Natural killer cell (primary cell): ENCODE results near the gene SGK2. TPM values are rescaled to one million over a fixed set of nuclear protein-coding genes. Genes with fewer than 3 reads are reported as not detected.

Experiments used
- ATAC-seq, 3 donors: fragments of 150-1000 bp in 2 of 3; fragments of 200-7000 bp in 1 of 3; cut with Tn5 transposase; 1 replicate in 1 of 3; 2 replicates in 2 of 3; pipeline ENCODE4 v1.10.0; 2021; ENCODE audit warnings: mild to moderate bottlenecking in 2 of 3, moderate library complexity in 2 of 3
- DNase-seq, 2 donors: peaks; one replicate each; pipeline versions ENCODE4 v3.0.0 to v3.0.0-alpha.2; 2013 to 2021; ENCODE audit warnings: mixed read lengths in 1 of 2
- H3K27ac ChIP-seq: one replicate; pipeline ENCODE4 v1.5.1; 2013; ENCODE audit warnings: mild to moderate bottlenecking, low read length
- H3K27me3 ChIP-seq: one replicate; pipeline ENCODE4 v1.6.1; 2013; ENCODE audit warnings: low read length; ENCODE audit not compliant: control insufficient read depth, insufficient read depth
- H3K36me3 ChIP-seq: one replicate; pipeline ENCODE4 v1.6.1; 2013; ENCODE audit warnings: low read length; ENCODE audit not compliant: control insufficient read depth, insufficient read depth
- H3K4me1 ChIP-seq: one replicate; pipeline ENCODE4 v1.6.1; 2013; ENCODE audit warnings: low read length; ENCODE audit not compliant: control insufficient read depth, insufficient read depth
- H3K4me3 ChIP-seq: one replicate; pipeline ENCODE4 v1.5.1; 2013; ENCODE audit warnings: low read length
- H3K9me3 ChIP-seq: one replicate; pipeline ENCODE4 v1.6.1; 2013; ENCODE audit warnings: low read length; ENCODE audit not compliant: control insufficient read depth, insufficient read depth
- H3K27ac Mint-ChIP-seq, 2 donors: one replicate each; pipeline ENCODE4 v1.8.0; 2022; ENCODE audit warnings: mild to moderate bottlenecking in 2 of 2, mixed read lengths in 2 of 2, moderate library complexity in 1 of 2
- H3K27me3 Mint-ChIP-seq, 2 donors: one replicate each; pipeline ENCODE4 v1.8.0; 2022; ENCODE audit warnings: low read depth in 2 of 2, mixed read lengths in 2 of 2
- H3K36me3 Mint-ChIP-seq: one replicate; pipeline ENCODE4 v1.8.0; 2022; ENCODE audit warnings: mixed read lengths
- H3K4me1 Mint-ChIP-seq, 2 donors: one replicate each; pipeline ENCODE4 v1.8.0; 2022; ENCODE audit warnings: mixed read lengths in 2 of 2
- H3K4me3 Mint-ChIP-seq: one replicate; pipeline ENCODE4 v1.8.0; 2022; ENCODE audit warnings: mild to moderate bottlenecking, moderate library complexity, mixed read lengths
- H3K9me3 Mint-ChIP-seq, 2 donors: one replicate each; pipeline ENCODE4 v1.8.0; 2022; ENCODE audit warnings: mixed read lengths in 2 of 2
- CTCF ChIP-seq: fragments of 200-600 bp; IDR thresholded peaks from one replicate; pipeline ENCODE4 v1.8.0; 2022; ENCODE audit warnings: antibody characterized with exemption
- WGBS: methylation state at CpG from one replicate; pipeline ENCODE4 v1.1.7; 2013; ENCODE audit warnings: missing lambda C conversion rate; ENCODE audit not compliant: insufficient coverage; 5-methylcytosine and 5-hydroxymethylcytosine counted together
- intact Hi-C: fragments of 100-400 bp; cut with micrococcal nuclease; formaldehyde crosslinking; loops from one replicate; pipeline ENCODE4 v1.14.2; 2022
- total RNA-seq, 4 donors: library from RNA; stranded (reverse); fragments of 120-200 nt in 1 of 4; gene quantifications; one replicate each; pipeline versions ENCODE4 v1.2.3 to v1.2.4, GENCODE V29; 2013 to 2022

SGK2 gene
- total RNA-seq, 3 donors from 2014 or later (not counting 1 experiment from before 2014, with no cell fraction given), result 0.48 to 1.2 (median 0.61) TPM

DNA sequence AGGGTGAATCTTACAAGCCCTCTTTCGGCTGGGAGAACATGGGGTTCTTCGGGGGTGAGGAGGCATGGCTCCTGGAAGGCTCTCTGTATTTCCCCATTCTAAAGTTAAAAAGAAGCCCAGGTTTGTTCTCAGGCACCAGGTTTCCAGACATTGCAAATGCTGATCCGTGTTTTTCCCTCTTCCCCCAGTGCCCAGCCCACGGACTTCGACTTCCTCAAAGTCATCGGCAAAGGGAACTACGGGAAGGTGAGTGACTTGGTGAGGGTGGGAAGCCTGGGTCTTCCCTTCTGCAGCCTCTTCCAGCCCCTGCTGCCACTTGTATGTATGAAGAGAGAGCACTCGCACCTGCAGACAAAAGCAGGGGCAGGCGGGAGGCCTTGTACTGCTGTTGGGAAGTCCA lies 8.7 kb downstream of the SGK2 start:
- no peaks in the 10 kb centered on the region for H3K9me3 Mint-ChIP-seq
- H3K27me3 Mint-ChIP-seq, result no peaks in the 10 kb centered on the region
- no peak overlapping the region for H3K4me3 Mint-ChIP-seq
- no peak overlapping the region for H3K27ac Mint-ChIP-seq
- Histone ChIP-seq H3K36me3 (no peaks in the 10 kb centered on the region), H3K27me3 (no peaks in the 10 kb centered on the region), H3K9me3 (no peaks in the 10 kb centered on the region), H3K4me1 (no peaks in the 10 kb centered on the region), H3K27ac (no peak overlapping the region), H3K4me3 (no peak overlapping the region)
- no peak for TF ChIP-seq CTCF
- 83% methylated on average over 8 of the region's 9 CpGs for WGBS
- intact Hi-C loops, result no loop called here
- H3K4me1 Mint-ChIP-seq, result no peaks in the 10 kb centered on the region
- DNase-seq, result no peak
- no peak for ATAC-seq
- H3K36me3 Mint-ChIP-seq, result no peaks in the 10 kb centered on the region

DNA sequence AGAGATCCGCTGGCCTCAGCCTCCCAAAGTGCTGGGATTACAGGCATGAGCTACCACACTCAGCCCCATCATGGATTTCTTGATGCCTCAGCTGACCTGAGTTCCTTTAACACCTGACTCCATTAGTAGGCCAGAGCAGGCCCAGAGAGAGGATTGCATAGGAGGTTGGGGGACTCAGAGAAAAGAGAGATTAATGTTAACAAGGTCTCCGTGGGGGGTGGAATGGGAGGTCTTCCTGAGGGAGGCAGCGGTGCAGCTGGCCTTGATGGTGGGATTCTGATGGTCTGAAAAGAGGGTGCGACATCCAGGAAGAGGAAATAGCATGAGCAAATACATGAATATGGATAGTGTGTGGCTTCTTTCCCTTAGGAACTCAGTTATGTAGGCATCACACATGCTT lies 9.9 kb downstream of the SGK2 start:
- Mint-ChIP-seq H3K4me1 (no peaks in the 10 kb centered on the region), H3K27ac (no peak overlapping the region), H3K36me3 (no peaks in the 10 kb centered on the region), H3K4me3 (no peak overlapping the region), H3K27me3 (no peaks in the 10 kb centered on the region), H3K9me3 (no peaks in the 10 kb centered on the region)
- ATAC-seq, result no peak
- no peaks in the 10 kb centered on the region for H3K9me3 ChIP-seq
- TF ChIP-seq CTCF, result no peak
- no peak overlapping the region for H3K4me3 ChIP-seq
- H3K27me3 ChIP-seq, result no peaks in the 10 kb centered on the region
- H3K4me1 ChIP-seq, result no peaks in the 10 kb centered on the region
- no peak for DNase-seq
- 90% methylated on average over 4 of the region's 4 CpGs for WGBS
- intact Hi-C loops, result no loop called here
- no peaks in the 10 kb centered on the region for H3K36me3 ChIP-seq
- H3K27ac ChIP-seq, result no peak overlapping the region

DNA sequence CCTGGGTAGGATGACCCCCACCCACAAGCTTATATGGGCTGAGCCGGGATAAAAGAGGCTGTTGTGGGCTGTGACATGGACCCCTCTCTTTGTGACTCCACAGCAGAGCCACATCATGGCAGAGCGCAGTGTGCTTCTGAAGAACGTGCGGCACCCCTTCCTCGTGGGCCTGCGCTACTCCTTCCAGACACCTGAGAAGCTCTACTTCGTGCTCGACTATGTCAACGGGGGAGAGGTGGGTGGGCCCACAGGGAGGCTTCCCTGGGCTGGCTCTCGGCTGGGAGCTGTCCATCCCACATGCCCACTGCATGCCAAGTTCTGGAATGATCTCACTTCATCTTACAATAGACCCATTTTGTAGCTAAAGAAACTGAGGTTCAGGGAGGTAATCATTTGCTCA lies 10.5 kb downstream of the SGK2 start:
- no peak for ATAC-seq
- no peak for DNase-seq
- no peak for TF ChIP-seq CTCF
- H3K36me3 ChIP-seq, result no peaks in the 10 kb centered on the region
- Mint-ChIP-seq H3K9me3 (no peaks in the 10 kb centered on the region), H3K27ac (no peak overlapping the region), H3K36me3 (no peaks in the 10 kb centered on the region), H3K27me3 (no peaks in the 10 kb centered on the region), H3K4me1 (no peaks in the 10 kb centered on the region), H3K4me3 (no peak overlapping the region)
- no peaks in the 10 kb centered on the region for H3K9me3 ChIP-seq
- H3K4me1 ChIP-seq, result no peaks in the 10 kb centered on the region
- no peak overlapping the region for H3K4me3 ChIP-seq
- 93% methylated on average over 10 of the region's 10 CpGs for WGBS
- H3K27ac ChIP-seq, result no peak overlapping the region
- H3K27me3 ChIP-seq, result no peaks in the 10 kb centered on the region
- intact Hi-C loops, result no loop called here

DNA sequence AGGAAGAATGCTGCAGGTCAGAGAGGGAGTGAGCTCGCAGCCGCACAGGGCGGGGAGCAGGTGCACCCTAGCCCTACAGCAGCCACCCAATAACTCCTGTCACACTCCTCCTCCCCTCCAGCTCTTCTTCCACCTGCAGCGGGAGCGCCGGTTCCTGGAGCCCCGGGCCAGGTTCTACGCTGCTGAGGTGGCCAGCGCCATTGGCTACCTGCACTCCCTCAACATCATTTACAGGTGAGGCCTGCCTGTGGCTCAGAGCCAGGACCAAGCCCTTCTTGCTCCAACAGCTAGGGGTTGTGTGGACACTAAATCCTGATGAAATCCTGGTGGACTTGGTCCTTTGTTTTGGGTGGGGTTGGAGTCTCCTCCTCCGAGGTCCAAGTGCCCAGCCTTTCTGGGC lies 11.7 kb downstream of the SGK2 start:
- intact Hi-C loops, result no loop called here
- no peak for DNase-seq
- H3K27me3 Mint-ChIP-seq, result no peaks in the 10 kb centered on the region
- Histone ChIP-seq H3K4me1 (no peaks in the 10 kb centered on the region), H3K27me3 (no peaks in the 10 kb centered on the region), H3K9me3 (no peaks in the 10 kb centered on the region), H3K36me3 (no peaks in the 10 kb centered on the region), H3K4me3 (no peak overlapping the region), H3K27ac (no peak overlapping the region)
- 93% methylated on average over 10 of the region's 10 CpGs for WGBS
- no peak for TF ChIP-seq CTCF
- no peaks in the 10 kb centered on the region for H3K36me3 Mint-ChIP-seq
- H3K27ac Mint-ChIP-seq, result no peak overlapping the region
- H3K9me3 Mint-ChIP-seq, result no peaks in the 10 kb centered on the region
- no peaks in the 10 kb centered on the region for H3K4me1 Mint-ChIP-seq
- no peak for ATAC-seq
- no peak overlapping the region for H3K4me3 Mint-ChIP-seq
